ENCODE results near the gene HEATR1.
A peak's percentile ranks its signal among the peaks of the same experiment; 100 is the strongest.

The HEATR1 gene

GRCh38 chr1:236540813-236541465, 63.4 kb downstream of the HEATR1 start:
- DNase-seq: no peak

- DNase-seq: no peak
Measured at GRCh38 chr1:236536540-236536939, 67.8 kb downstream of the HEATR1 start.

GRCh38 chr1:236535662-236536161, 68.6 kb downstream of the HEATR1 start:
- DNase-seq: no peak

- DNase-seq: no peak
Measured at GRCh38 chr1:236535190-236535589, 69.1 kb downstream of the HEATR1 start.

- DNase-seq: no peak
Measured at GRCh38 chr1:236534151-236534651, 70.1 kb downstream of the HEATR1 start.

GRCh38 chr1:236532850-236533249, 71.5 kb downstream of the HEATR1 start:
- no peak for DNase-seq

- no peak for DNase-seq
Measured at GRCh38 chr1:236530959-236531358, 73.4 kb downstream of the HEATR1 start.

- no peak for DNase-seq
Measured at GRCh38 chr1:236530286-236530685, 74.0 kb downstream of the HEATR1 start.

GRCh38 chr1:236526079-236526478, 78.2 kb downstream of the HEATR1 start:
- no peak for DNase-seq

GRCh38 chr1:236524895-236525184, 79.5 kb downstream of the HEATR1 start:
- DNase-seq: no peak

- DNase-seq: peak; percentile 43
Measured at GRCh38 chr1:236524142-236524894, 80.0 kb downstream of the HEATR1 start.

- DNase-seq: peak; percentile 10
Measured at GRCh38 chr1:236523704-236524141, 80.6 kb downstream of the HEATR1 start, which contains the start of gene LGALS8. Gene LGALS8, plus strand, starts transcription at chr1:236523982. Its CDS starts 2,089 bp downstream, at chr1:236526071.

- no peak for DNase-seq
Measured at GRCh38 chr1:236522937-236523703, 81.2 kb downstream of the HEATR1 start.

- no peak for DNase-seq
Measured at GRCh38 chr1:236520445-236521005, 83.8 kb downstream of the HEATR1 start.

GRCh38 chr1:236518322-236518721, 86.0 kb downstream of the HEATR1 start:
- DNase-seq: no peak

- no peak for DNase-seq
Measured at GRCh38 chr1:236516929-236517704, 87.2 kb downstream of the HEATR1 start.

GRCh38 chr1:236515443-236515958, 88.8 kb downstream of the HEATR1 start:
- DNase-seq: peak; percentile 65

GRCh38 chr1:236514703-236515442, 89.4 kb downstream of the HEATR1 start:
- peak; percentile 84 for DNase-seq

- no peak for DNase-seq
Measured at GRCh38 chr1:236511735-236512418, 92.4 kb downstream of the HEATR1 start.

- DNase-seq: peak; percentile 17
Measured at GRCh38 chr1:236509647-236510401, 94.5 kb downstream of the HEATR1 start.
